MCF 10A (cell line): ENCODE results near the gene CAT. TPM values are rescaled to one million over a fixed set of nuclear protein-coding genes. Genes with fewer than 3 reads are reported as not detected.

Experiments
- BruUV-seq: library from RNA; stranded (reverse); fragments of 400-500 nt; replicated peaks from 2 replicates; lab custom pipeline; 2021; lab: Mats Ljungman, UMichigan
- CTCF ChIA-PET: fragments of 300-600 bp; sonication (Branson Sonifier 250); formaldehyde crosslinking; extraction: SDS; loops from one replicate; lab custom pipeline; 2021; ENCODE audit warnings: antibody characterized with exemption, inconsistent platforms; lab: Yijun Ruan, JAX
- POLR2A ChIA-PET: fragments of 300-600, 350-650 bp; sonication (Branson Sonifier 250); formaldehyde crosslinking; extraction: SDS; loops from one replicate; lab custom pipeline; 2020; ENCODE audit warnings: antibody characterized with exemption, inconsistent platforms; lab: Yijun Ruan, JAX
- DNase-seq: peaks from one replicate; pipeline ENCODE4 v3.0.0-alpha.2; 2018; ENCODE audit not compliant: unreplicated experiment
- H3K27ac Mint-ChIP-seq: one replicate; pipeline ENCODE4 v1.8.0; 2022; ENCODE audit warnings: mild to moderate bottlenecking, low read depth, mixed read lengths; ENCODE audit not compliant: unreplicated experiment
- H3K27me3 Mint-ChIP-seq: one replicate; pipeline ENCODE4 v1.8.0; 2022; ENCODE audit warnings: mixed read lengths; ENCODE audit not compliant: insufficient read depth, unreplicated experiment
- H3K36me3 Mint-ChIP-seq: one replicate; pipeline ENCODE4 v1.8.0; 2022; ENCODE audit warnings: mild to moderate bottlenecking, moderate library complexity, mixed read lengths; ENCODE audit not compliant: insufficient read depth, unreplicated experiment
- H3K4me1 Mint-ChIP-seq: one replicate; pipeline ENCODE4 v1.8.0; 2022; ENCODE audit warnings: mixed read lengths; ENCODE audit not compliant: insufficient read depth, unreplicated experiment
- H3K4me3 Mint-ChIP-seq: one replicate; pipeline ENCODE4 v1.8.0; 2022; ENCODE audit warnings: mild to moderate bottlenecking, moderate library complexity, mixed read lengths; ENCODE audit not compliant: unreplicated experiment
- H3K9me3 Mint-ChIP-seq: one replicate; pipeline ENCODE4 v1.8.0; 2022; ENCODE audit warnings: mixed read lengths; ENCODE audit not compliant: unreplicated experiment
- intact Hi-C: fragments of 100-400 bp; cut with micrococcal nuclease; formaldehyde crosslinking; loops from 2 replicates; pipeline ENCODE4 v1.14.1; 2022
- total RNA-seq: library from RNA; stranded (reverse); gene quantifications from 2 replicates; pipeline ENCODE4 v1.2.3, GENCODE V29; 2022
- TF ChIP-seq, protein P1 (sequence below): fragments of 200-600 bp; IDR thresholded peaks from one replicate; pipeline ENCODE4 v1.8.0; 2022; ENCODE audit warnings: antibody characterized with exemption, mild to moderate bottlenecking; ENCODE audit not compliant: unreplicated experiment

CAT gene
- total RNA-seq, 1 experiment from 2014 or later: 12.1 TPM

DNA sequence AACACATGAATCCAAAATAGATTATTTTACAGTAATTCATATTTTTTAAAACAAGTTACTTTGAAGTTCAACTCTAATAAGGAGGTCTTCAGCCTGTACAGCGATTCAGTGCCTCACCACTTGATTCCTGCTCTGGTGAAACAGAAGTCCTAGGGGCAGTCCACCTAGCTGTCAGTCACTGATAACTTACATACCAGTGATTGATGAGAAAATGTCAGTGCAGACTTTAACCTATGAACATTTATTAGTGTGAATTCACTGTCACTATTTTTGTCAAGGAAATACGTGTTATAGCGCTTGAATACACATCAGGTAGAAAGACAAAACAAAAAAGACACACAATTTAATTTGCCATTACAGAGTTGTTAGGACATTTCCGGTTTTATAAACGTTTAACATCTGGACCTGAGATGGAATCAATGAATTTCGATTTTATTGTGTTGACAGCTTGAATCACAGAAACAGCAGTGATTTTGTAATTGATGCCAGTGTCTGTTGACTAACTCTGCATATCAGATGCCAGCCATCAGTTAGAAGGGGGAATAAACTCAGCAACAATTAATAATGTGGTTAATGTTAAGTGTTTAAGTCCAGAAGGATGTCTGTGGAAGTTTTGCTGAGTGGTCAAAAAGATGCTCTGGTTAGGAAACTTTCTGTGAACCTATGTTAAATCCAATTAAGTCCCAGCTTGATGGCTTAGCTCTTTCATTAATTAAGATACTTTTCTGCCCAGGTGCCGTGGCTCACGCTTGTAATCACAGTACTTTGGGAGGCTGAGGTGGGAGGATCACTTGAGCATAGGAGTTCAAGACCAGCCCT is 40.3 kb downstream of the CAT start:
- Mint-ChIP-seq H3K27me3 (no peaks in the 10 kb centered on the region), H3K9me3 (no peaks in the 10 kb centered on the region), H3K4me1 (peaks cover 18% of the 10 kb centered on the region), H3K36me3 (peaks cover 7% of the 10 kb centered on the region), H3K4me3 (no peak overlapping the region), H3K27ac (no peak overlapping the region)
- POLR2A ChIA-PET: interaction anchor here (0.6 to 0.7 kb wide), 2 partner anchors 40 to 48 kb away, joined by 3 read pairs; no protein-coding TSS in a partner anchor
- intact Hi-C loops: no loop called here
- BruUV-seq: no TSS peak
- no peak for DNase-seq
- CTCF ChIA-PET: interaction anchor here (0.7 to 6.0 kb wide), 3 partner anchors 14 to 1814 kb away, joined by 3 to 51 read pairs (median 6); no protein-coding TSS in a partner anchor
- TF ChIP-seq, protein P1, sequence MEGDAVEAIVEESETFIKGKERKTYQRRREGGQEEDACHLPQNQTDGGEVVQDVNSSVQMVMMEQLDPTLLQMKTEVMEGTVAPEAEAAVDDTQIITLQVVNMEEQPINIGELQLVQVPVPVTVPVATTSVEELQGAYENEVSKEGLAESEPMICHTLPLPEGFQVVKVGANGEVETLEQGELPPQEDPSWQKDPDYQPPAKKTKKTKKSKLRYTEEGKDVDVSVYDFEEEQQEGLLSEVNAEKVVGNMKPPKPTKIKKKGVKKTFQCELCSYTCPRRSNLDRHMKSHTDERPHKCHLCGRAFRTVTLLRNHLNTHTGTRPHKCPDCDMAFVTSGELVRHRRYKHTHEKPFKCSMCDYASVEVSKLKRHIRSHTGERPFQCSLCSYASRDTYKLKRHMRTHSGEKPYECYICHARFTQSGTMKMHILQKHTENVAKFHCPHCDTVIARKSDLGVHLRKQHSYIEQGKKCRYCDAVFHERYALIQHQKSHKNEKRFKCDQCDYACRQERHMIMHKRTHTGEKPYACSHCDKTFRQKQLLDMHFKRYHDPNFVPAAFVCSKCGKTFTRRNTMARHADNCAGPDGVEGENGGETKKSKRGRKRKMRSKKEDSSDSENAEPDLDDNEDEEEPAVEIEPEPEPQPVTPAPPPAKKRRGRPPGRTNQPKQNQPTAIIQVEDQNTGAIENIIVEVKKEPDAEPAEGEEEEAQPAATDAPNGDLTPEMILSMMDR: no peak

DNA sequence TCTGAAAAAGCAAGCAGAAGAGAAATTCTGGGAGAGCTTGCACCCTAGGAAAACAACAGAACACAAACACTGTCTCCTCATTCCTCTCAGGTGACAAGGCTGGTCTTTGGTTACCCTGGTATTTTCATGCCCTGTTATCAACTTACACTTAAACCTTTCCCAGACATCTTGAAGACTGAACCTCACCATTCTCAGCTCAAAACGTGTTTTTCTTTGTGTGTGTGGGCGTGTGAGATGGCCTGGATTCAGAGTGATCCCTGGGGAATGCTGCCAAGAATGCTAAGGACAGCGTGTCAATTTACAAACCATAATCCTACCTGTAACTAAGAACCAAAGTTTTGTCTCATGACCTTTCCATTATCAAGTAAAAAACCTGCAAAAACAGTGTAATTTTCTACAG is 41.6 kb downstream of the CAT start:
- Mint-ChIP-seq H3K4me3 (no peak overlapping the region), H3K9me3 (no peaks in the 10 kb centered on the region), H3K27ac (no peak overlapping the region), H3K4me1 (peaks cover 18% of the 10 kb centered on the region), H3K36me3 (no peaks in the 10 kb centered on the region), H3K27me3 (no peaks in the 10 kb centered on the region)
- no TSS peak for BruUV-seq
- DNase-seq: peak; percentile 65
- intact Hi-C loops: no loop called here
- ChIA-PET POLR2A (interaction anchor here (0.7 to 1.3 kb wide), 4 partner anchors 9 to 111 kb away, joined by 3 read pairs; no protein-coding TSS in a partner anchor), CTCF (interaction anchor here (0.6 to 6.0 kb wide), 4 partner anchors 13 to 114 kb away, joined by 3 to 51 read pairs (median 4); no protein-coding TSS in a partner anchor)
- TF ChIP-seq, protein P1: no peak

GRCh38 chr11:34481307-34481706 is 42.6 kb downstream of the CAT start:
- no peaks in the 10 kb centered on the region for H3K27me3 Mint-ChIP-seq
- H3K27ac Mint-ChIP-seq: no peak overlapping the region
- BruUV-seq: no TSS peak
- peak; percentile 62 for DNase-seq
- TF ChIP-seq, protein P1: no peak
- H3K36me3 Mint-ChIP-seq: no peaks in the 10 kb centered on the region
- no peak overlapping the region for H3K4me3 Mint-ChIP-seq
- ChIA-PET POLR2A (interaction anchor here (0.7 to 2.0 kb wide), 6 partner anchors 8 to 434 kb away, joined by 3 to 7 read pairs (median 4); no protein-coding TSS in a partner anchor), CTCF (interaction anchor here (1.0 to 6.0 kb wide), 4 partner anchors 11 to 115 kb away, joined by 3 to 51 read pairs (median 6); no protein-coding TSS in a partner anchor)
- peaks cover 18% of the 10 kb centered on the region for H3K4me1 Mint-ChIP-seq
- no peaks in the 10 kb centered on the region for H3K9me3 Mint-ChIP-seq
- intact Hi-C loops: no loop called here
